Measurements from ENCODE around the gene G3BP1. TPM values are rescaled to one million over a fixed set of nuclear protein-coding genes. Genes with fewer than 3 reads are reported as not detected.

The G3BP1 gene
- total RNA-seq, 1 experiment from 2014 or later, result 290 TPM

- in situ Hi-C loops (cut with HindIII; ENCODE audit: low pct_unique_long_range_greater_than_20kb, low sequenced_read_pairs) (no loop called here), intact Hi-C loops (cut with micrococcal nuclease; ENCODE audit: unreplicated experiment) (no loop called here)
- TF ChIP-seq CTCF (IDR thresholded peaks at IDR 0.05) (no peak), SIN3A (IDR thresholded peaks at IDR 0.05; ENCODE audit: borderline replicate concordance, insufficient read depth, low read depth, low read length) (no peak), TCF7L2 (IDR thresholded peaks at IDR 0.05; ENCODE audit: low read depth, low read length) (no peak), REST (IDR thresholded peaks at IDR 0.05; ENCODE audit: insufficient read depth in 1 of 2, low read depth in 2 of 2, low read length in 1 of 2) (no peak), POLR2AphosphoS5 (IDR thresholded peaks at IDR 0.05; ENCODE audit: low read depth, low read length) (no peak)
- no peaks in the 10 kb centered on the region for H3K27me3 ChIP-seq (ENCODE audit: control insufficient read depth, insufficient read depth, low read length)
- no peak for ATAC-seq
- DNase-seq (ENCODE audit: low read depth, low spot score), result no peak
- peaks cover 56% of the 10 kb centered on the region for H3K36me3 ChIP-seq (ENCODE audit: control insufficient read depth, insufficient read depth, low read length)
- ChIA-PET CTCF (no interaction called here), POLR2A (no interaction called here)
- H3K4me1 ChIP-seq (ENCODE audit: control insufficient read depth, insufficient read depth, low read length), result no peaks in the 10 kb centered on the region
- H3K27ac ChIP-seq (ENCODE audit: low read length), result no peak overlapping the region
- H3K9me3 ChIP-seq (ENCODE audit: control insufficient read depth, insufficient read depth, low read depth, low read length), result no peaks in the 10 kb centered on the region
- BruUV-seq (replicated peaks), result no TSS peak
- H3K4me3 ChIP-seq (ENCODE audit: low read depth in 2 of 2, low read length in 2 of 2), result no peak overlapping the region
Measured at GRCh38 chr5:151798674-151799073, 26.9 kb downstream of the G3BP1 start.

- TF ChIP-seq SIN3A (IDR thresholded peaks at IDR 0.05; ENCODE audit: borderline replicate concordance, insufficient read depth, low read depth, low read length) (no peak), CTCF (IDR thresholded peaks at IDR 0.05) (no peak), REST (IDR thresholded peaks at IDR 0.05; ENCODE audit: insufficient read depth in 1 of 2, low read depth in 2 of 2, low read length in 1 of 2) (no peak), POLR2AphosphoS5 (IDR thresholded peaks at IDR 0.05; ENCODE audit: low read depth, low read length) (no peak), TCF7L2 (IDR thresholded peaks at IDR 0.05; ENCODE audit: low read depth, low read length) (no peak)
- ChIA-PET POLR2A (no interaction called here), CTCF (no interaction called here)
- no peaks in the 10 kb centered on the region for H3K27me3 ChIP-seq (ENCODE audit: control insufficient read depth, insufficient read depth, low read length)
- no TSS peak for BruUV-seq (replicated peaks)
- no peaks in the 10 kb centered on the region for H3K4me1 ChIP-seq (ENCODE audit: control insufficient read depth, insufficient read depth, low read length)
- in situ Hi-C loops (cut with HindIII; ENCODE audit: low pct_unique_long_range_greater_than_20kb, low sequenced_read_pairs) (no loop called here), intact Hi-C loops (cut with micrococcal nuclease; ENCODE audit: unreplicated experiment) (no loop called here)
- H3K9me3 ChIP-seq (ENCODE audit: control insufficient read depth, insufficient read depth, low read depth, low read length), result no peaks in the 10 kb centered on the region
- H3K4me3 ChIP-seq (ENCODE audit: low read depth in 2 of 2, low read length in 2 of 2), result no peak overlapping the region
- DNase-seq (ENCODE audit: low read depth, low spot score), result no peak
- no peak overlapping the region for H3K27ac ChIP-seq (ENCODE audit: low read length)
- peaks cover 58% of the 10 kb centered on the region for H3K36me3 ChIP-seq (ENCODE audit: control insufficient read depth, insufficient read depth, low read length)
- no peak for ATAC-seq
Measured at GRCh38 chr5:151799407-151799806, 27.7 kb downstream of the G3BP1 start.

Data from Panc1 (cell line).